Neutrophil (primary cell): ENCODE results near the gene TRAPPC1.

Source experiments
- H3K27ac ChIP-seq: fragments of 200-600 bp; sonication (generic); 2 replicates; pipeline ENCODE4 v1.5.1; 2016; ENCODE audit warnings: mild to moderate bottlenecking, moderate library complexity
- H3K27me3 ChIP-seq: fragments of 200-600 bp; sonication (generic); 2 replicates; pipeline ENCODE4 v1.6.0; 2016; ENCODE audit warnings: mild to moderate bottlenecking
- H3K36me3 ChIP-seq: fragments of 200-600 bp; sonication (generic); 2 replicates; pipeline ENCODE4 v1.5.1; 2017
- H3K4me1 ChIP-seq, 2 experiments: fragments of 200-600 bp in 1 of 2; sonication (generic) in 1 of 2; 1 replicate in 1 of 2; 2 replicates in 1 of 2; pipeline versions ENCODE4 v1.5.1 to v1.6.1; 2013 to 2016; ENCODE audit warnings: low read depth in 1 of 2, low read length in 1 of 2, mild to moderate bottlenecking in 1 of 2, moderate library complexity in 1 of 2; ENCODE audit not compliant: control insufficient read depth in 1 of 2, insufficient read depth in 1 of 2
- H3K4me3 ChIP-seq, 2 experiments: fragments of 200-600 bp in 1 of 2; sonication (generic) in 1 of 2; 1 replicate in 1 of 2; 2 replicates in 1 of 2; pipeline ENCODE4 v1.5.1; 2013 to 2016; ENCODE audit warnings: low read depth in 1 of 2, low read length in 1 of 2, mild to moderate bottlenecking in 1 of 2, moderate library complexity in 1 of 2
- H3K9me3 ChIP-seq: fragments of 200-600 bp; sonication (generic); 2 replicates; pipeline ENCODE4 v1.5.1; 2016
- CTCF ChIP-seq: fragments of 200-600 bp; sonication (generic); IDR thresholded peaks from 2 replicates; pipeline ENCODE4 v1.5.1; 2016; ENCODE audit warnings: antibody characterized with exemption

The TRAPPC1 gene

GRCh38 chr17:7931709-7932482 is at the start of gene TRAPPC1, which contains the start of gene CNTROB:
Gene TRAPPC1 (minus strand): TSS chr17:7931946. CDS start chr17:7931829, 117 bp downstream.
Gene CNTROB (plus strand): TSS chr17:7932206. CDS start chr17:7933080, 874 bp downstream.
- no peaks in the 10 kb centered on the region for H3K27me3 ChIP-seq
- peak; percentile 31 for TF ChIP-seq CTCF
- peaks cover 27 to 38% of the 10 kb centered on the region in 2 experiments for H3K4me1 ChIP-seq
- H3K27ac ChIP-seq, result peak within 1 kb of the TSS; percentile 94
- peaks cover 48% of the 10 kb centered on the region for H3K36me3 ChIP-seq
- no peaks in the 10 kb centered on the region for H3K9me3 ChIP-seq
- H3K4me3 ChIP-seq, result peak within 1 kb of the TSS; percentile 90 to 94

- no peak overlapping the region for H3K4me3 ChIP-seq
- no peaks in the 10 kb centered on the region for H3K36me3 ChIP-seq
- no peaks in the 10 kb centered on the region for H3K27me3 ChIP-seq
- no peak overlapping the region for H3K27ac ChIP-seq
- peaks cover 6% of the 10 kb centered on the region for H3K9me3 ChIP-seq
- TF ChIP-seq CTCF, result no peak
- no peaks in the 10 kb centered on the region for H3K4me1 ChIP-seq
Observed at GRCh38 chr17:7977805-7978204, 46.1 kb upstream of the TRAPPC1 start.

GRCh38 chr17:7977039-7977438 is 45.3 kb upstream of the TRAPPC1 start:
- no peak overlapping the region for H3K27ac ChIP-seq
- no peak overlapping the region for H3K4me3 ChIP-seq
- H3K36me3 ChIP-seq, result no peaks in the 10 kb centered on the region
- no peak for TF ChIP-seq CTCF
- H3K27me3 ChIP-seq, result no peaks in the 10 kb centered on the region
- H3K4me1 ChIP-seq, result no peaks in the 10 kb centered on the region
- peaks cover 6% of the 10 kb centered on the region for H3K9me3 ChIP-seq

GRCh38 chr17:7974638-7975131 is 42.9 kb upstream of the TRAPPC1 start:
- H3K4me1 ChIP-seq, result peaks cover 7 to 13% of the 10 kb centered on the region in 2 experiments
- no peak for TF ChIP-seq CTCF
- no peaks in the 10 kb centered on the region for H3K27me3 ChIP-seq
- H3K4me3 ChIP-seq, result no peak overlapping the region
- H3K36me3 ChIP-seq, result no peaks in the 10 kb centered on the region
- H3K27ac ChIP-seq, result no peak overlapping the region
- peaks cover 6% of the 10 kb centered on the region for H3K9me3 ChIP-seq

- no peaks in the 10 kb centered on the region for H3K27me3 ChIP-seq
- peaks cover 28 to 31% of the 10 kb centered on the region in 2 experiments for H3K4me1 ChIP-seq
- H3K36me3 ChIP-seq, result no peaks in the 10 kb centered on the region
- H3K9me3 ChIP-seq, result peaks cover 6% of the 10 kb centered on the region
- TF ChIP-seq CTCF, result no peak
- H3K4me3 ChIP-seq, result no peak overlapping the region
- H3K27ac ChIP-seq, result no peak overlapping the region
Observed at GRCh38 chr17:7972131-7972785, 40.5 kb upstream of the TRAPPC1 start.
